ENCODE data around the gene TBC1D23.
"Not testable (repeated sequence)": the region's sequence is repeated elsewhere in the genome, so short reads cannot be mapped to it uniquely, and the experiment has no call there.

The TBC1D23 gene

DNA sequence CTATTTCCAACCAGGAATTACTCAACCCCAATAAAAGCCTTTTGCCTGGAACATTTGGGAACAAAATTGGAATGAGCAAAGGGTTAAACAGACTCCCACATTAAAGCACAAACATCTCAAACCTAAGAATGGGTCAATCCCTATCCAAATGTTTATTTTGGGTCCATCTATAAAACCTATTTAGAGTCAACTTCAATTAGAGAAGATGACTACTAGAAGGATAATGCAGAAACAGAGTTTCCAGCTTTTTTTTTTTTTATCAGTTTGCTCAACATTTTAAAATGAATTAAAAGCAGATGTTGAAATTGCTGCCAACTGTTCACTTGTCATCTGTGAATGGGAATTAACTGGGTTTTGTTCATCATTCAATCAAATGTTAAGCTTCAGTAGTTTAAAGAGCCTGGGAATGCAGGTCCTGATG, 4.1 kb upstream of the TBC1D23 start:
- no peak for DNase-seq (ENCODE audit: low read depth)

DNA sequence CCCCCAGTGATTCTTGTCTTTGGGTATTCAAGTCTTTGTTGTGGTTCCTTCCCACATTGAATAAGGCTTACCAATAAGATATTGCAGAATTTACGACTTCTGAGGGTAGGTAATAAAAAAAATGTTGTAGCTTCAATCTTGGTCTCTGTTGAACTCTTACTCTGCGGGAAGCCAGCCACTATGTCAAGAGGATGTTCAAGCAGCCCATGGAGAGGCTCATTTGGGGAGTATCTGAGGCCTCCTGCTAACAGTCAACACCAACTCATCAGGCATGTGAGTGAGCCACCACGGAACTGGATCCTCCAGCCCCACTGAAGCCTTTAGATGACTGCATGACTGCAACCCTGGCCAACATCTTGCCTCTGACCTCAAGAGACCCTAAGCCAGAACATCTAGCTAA, 3.2 kb upstream of the TBC1D23 start:
- no peak for DNase-seq (ENCODE audit: low read depth)

GRCh38 chr3:100260081-100260684, 609 bp upstream of the TBC1D23 start:
- DNase-seq (ENCODE audit: low read depth): no peak

- no peak for DNase-seq (ENCODE audit: low read depth)
These were observed 702 bp downstream of the TBC1D23 start for GRCh38 chr3:100261485-100261903.

DNA sequence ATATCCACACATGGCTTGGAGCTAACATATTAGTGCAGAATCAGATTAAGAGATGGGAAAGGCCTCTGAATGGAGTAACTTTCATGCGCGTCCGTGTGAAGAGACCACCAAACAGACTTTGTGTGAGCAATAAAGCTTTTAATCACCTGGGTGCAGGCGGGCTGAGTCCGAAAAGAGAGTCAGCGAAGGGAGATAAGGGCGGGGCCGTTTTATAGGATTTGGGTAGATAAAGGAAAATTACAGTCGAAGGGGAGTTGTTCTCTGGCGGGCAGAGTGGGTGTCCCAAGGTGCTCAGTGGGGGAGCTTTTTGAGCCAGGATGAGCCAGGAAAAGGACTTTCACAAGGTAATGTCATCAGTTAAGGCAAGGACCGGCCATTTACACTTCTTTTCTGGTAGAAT, 2.1 kb downstream of the TBC1D23 start:
- not testable (repeated sequence) for DNase-seq (ENCODE audit: low read depth)

DNA sequence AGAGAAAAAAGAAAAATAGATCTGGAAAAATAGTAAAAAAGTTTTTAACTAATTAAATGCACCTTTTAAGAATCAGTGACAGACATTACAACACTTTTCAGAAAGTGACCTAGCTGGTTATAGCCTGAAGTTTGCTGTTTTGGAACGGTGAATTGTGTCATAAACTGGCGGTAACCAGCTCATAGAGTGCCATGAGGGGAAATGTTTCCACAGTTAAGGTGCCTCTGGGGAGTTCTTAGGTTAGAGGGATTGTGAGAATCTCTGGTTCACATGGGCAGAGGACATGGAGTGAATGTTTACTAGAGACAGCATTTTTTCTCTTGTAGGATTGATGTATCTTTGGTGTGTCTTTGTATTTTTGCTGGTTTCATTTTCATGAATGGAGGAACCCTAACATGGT, 2.8 kb downstream of the TBC1D23 start:
- DNase-seq (ENCODE audit: low read depth): no peak

DNA sequence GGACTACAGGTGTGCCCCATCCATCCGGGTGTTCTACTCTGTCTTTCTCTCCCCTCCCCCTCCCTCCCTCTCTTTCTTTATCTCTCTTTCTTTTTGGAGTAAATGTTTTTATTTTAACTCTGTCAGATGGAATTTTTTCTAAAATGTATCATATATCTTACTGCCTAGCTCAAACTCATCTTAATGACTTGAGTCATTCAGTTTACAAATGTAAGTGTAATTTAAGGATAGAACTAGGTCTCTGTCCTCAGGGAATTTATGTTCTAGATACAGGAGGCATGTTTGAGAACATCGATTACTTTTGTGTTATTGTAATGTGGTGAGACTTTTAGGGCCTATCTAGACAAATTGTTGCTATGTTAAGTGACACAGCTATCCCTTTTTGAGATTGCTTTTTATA, 3.5 kb downstream of the TBC1D23 start:
- no peak for DNase-seq (ENCODE audit: low read depth)

DNA sequence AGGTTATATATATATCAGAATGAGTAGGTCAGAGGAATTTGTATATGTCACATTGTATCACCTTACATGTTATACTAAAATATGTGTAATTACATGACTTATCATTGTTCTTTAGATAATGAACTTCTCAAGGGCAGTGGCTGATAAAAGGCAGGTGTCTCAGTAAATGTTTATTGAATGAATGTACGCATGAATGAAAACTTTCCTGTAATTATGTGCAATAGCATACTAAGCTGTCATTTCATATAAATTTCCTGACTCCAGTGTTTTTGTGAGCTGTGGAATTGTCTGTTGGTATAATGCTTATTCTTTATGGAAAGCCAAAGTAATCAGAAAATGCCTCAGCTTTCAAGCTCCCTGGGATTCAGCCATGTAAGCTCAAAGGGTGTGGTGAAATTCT, 4.2 kb downstream of the TBC1D23 start:
- no peak for DNase-seq (ENCODE audit: low read depth)

- DNase-seq (ENCODE audit: low read depth): no peak
These were observed 5.7 kb downstream of the TBC1D23 start for GRCh38 chr3:100266531-100266930.

DNA sequence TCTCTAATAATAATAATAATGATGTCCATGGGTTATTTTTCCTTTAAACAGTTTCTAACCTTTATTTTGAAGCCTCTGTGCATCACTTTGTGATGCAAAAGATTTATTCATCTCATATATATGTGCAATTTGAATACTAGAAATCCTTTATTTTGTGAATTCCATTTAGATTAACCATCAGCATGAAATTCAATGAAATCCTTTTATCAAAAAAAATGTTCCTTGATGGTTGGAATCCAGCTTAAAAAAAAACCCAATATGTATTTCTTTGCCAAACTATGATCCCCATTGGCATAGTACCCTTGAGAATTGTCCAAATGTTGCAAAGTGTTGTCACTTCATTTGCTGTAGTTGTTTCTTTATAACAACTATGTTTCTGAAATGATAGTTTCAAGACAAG, 7.4 kb downstream of the TBC1D23 start:
- no peak for DNase-seq (ENCODE audit: low read depth)

DNA sequence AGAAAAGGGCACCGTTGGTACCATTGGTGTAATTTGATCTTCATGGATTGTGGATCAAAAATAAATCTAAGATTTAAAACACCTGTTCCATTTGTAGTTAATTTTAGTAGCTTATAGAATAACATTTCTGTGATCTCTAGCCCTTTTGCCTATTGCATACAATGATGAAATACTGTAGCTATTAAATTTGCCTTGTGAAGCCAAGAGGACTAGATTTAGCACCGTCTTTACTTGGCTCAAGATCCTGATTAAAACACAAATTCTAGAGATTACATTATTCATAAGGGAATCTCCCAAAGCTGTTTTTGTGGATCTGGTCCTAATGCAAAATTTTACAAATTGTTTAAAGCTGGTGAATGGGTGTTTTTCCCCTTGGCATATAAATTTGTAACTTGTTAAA, 8.2 kb downstream of the TBC1D23 start:
- no peak for DNase-seq (ENCODE audit: low read depth)

- DNase-seq (ENCODE audit: low read depth): no peak
These were observed 8.8 kb downstream of the TBC1D23 start for GRCh38 chr3:100269410-100270214.

GRCh38 chr3:100270215-100270583, 9.4 kb downstream of the TBC1D23 start:
- no peak for DNase-seq (ENCODE audit: low read depth)

GRCh38 chr3:100271522-100271921, 10.7 kb downstream of the TBC1D23 start:
- no peak for DNase-seq (ENCODE audit: low read depth)

DNA sequence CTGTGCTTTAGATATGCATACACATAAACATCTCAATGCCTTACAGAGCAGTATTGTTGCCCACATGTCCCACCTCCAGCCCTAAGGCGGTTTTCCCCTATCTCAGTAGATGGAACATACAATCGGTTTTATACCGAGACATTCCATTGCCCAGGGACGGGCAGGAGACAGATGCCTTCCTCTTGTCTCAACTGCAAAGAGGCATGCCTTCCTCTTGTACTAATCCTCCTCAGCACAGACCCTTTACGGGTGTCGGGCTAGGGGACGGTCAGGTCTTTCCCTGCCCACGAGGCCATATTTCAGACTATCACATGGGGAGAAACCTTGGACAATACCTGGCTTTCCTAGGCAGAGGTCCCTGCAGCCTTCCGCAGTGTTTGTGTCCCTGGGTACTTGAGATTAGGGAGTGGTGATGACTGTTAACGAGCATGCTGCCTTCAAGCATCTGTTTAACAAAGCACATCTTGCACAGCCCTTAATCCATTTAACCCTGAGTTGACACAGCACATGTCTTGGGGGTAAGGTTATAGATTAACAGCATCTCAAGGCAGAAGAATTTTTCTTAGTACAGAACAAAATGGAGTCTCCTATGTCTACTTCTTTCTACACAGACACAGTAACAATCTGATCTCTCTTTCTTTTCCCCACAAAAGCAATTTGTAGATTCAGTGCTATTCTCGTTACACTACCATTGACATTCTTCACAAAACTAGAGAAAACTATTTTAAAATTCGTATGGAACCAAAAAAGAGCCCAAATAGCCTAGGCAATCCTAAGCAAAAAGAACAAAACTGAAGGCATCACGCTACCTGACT, 12.2 kb downstream of the TBC1D23 start:
- not testable (repeated sequence) for DNase-seq (ENCODE audit: low read depth)

DNA sequence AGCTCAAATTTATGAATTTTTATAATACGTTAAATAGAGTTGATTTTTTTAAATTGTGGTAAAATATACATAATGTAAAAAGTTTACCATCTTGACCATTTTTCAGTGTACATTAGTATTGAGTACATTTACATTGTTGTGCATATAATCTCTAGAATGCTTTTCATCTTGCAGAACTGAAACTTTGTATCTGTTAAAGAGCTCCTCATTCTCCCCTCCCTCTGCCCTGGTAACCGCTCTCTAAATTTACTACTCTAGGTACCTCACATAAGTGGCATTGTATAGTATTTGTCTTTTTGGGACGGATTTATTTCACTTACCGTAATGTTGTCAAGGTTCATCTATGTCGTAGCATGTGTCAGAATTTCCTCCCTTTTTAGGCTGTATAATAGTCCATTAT, 13.6 kb downstream of the TBC1D23 start:
- no peak for DNase-seq (ENCODE audit: low read depth)

- DNase-seq (ENCODE audit: low read depth): no peak
These were observed 16.5 kb downstream of the TBC1D23 start for GRCh38 chr3:100277255-100277800.

DNA sequence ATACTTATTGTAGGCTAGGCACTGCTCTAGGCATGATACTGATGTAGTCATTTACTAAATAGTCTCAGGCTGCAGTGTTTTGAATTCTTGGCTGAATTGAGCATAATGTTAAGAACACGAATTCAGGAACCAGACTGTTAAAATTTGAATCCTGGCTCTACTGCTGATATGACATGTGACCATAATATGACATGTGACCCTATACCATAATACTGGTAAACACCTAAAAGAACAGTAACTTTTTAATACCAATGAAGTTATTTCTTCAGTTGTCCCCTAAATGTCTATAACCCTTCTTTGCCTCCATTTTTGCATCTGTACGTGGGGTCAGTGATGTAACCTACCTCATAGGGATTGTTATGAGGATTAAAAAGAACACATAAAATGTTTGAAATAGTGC, 18.1 kb downstream of the TBC1D23 start:
- no peak for DNase-seq (ENCODE audit: low read depth)

DNA sequence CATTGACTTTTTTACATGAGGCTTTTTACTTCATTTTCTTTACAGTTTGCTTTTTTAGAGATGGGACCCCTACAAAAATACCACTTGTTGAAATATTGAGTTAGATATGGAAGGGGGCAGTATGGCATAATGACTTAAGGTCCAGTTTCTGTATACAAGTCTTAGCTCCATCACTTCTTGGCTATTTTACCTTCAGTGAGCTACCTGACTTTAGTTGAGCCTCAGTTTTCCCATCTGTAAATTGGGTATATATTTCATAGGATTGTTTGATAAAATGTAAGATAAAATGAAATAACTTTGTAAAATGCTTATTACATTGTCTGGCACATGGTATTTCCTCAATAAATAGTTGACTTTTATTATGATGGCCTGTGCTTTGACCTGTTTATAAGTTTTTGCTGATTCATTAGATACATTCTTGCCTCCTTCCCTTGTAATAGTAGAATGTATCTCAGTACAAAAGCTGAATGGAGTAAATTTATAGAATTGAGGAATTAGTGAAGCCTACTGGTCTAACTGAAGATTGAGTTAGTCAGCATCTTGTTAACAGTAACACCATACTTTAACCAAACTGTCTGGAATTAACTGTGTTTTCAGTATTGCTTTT, 27.6 kb downstream of the TBC1D23 start:
- no peak for DNase-seq (ENCODE audit: low read depth)

DNA sequence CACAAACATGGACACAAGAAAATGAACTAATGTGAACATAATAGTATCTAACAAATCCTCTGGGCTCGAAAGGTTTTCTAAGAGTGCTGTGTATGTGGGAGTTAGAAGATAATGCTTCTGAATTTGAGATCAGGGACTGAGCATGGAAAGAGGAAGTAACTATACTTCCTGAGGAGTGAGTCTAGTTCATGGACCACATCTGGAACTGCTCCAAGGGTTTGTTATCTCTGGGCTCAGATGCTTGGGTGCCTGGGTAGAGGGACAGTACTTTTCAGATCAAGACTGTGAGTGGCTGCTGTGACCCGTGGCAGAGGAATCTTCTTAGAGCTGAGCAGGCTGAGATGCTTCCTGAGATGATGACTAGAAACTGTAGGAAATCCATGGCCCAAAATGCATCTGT, 28.5 kb downstream of the TBC1D23 start:
- no peak for DNase-seq (ENCODE audit: low read depth)

DNA sequence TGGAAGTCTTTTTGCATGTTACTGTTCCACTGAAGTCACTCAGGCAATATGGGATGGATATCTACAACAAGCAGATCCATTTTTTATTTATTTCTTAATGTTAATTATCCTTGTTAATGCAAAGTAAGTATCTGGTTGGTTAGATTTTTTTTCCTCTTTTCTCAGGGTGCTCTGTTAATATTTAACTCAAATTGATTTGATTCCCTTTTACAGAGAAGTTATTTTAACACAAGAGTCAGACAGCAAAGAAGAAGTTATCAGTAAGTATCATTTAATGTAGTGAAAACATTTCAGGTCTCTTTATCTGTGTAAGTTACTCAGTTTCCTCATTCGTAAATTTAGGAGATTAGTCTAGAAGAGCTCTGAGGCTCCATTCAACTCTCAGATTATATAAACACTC, 34.3 kb downstream of the TBC1D23 start:
- no peak for DNase-seq (ENCODE audit: low read depth)

DNA sequence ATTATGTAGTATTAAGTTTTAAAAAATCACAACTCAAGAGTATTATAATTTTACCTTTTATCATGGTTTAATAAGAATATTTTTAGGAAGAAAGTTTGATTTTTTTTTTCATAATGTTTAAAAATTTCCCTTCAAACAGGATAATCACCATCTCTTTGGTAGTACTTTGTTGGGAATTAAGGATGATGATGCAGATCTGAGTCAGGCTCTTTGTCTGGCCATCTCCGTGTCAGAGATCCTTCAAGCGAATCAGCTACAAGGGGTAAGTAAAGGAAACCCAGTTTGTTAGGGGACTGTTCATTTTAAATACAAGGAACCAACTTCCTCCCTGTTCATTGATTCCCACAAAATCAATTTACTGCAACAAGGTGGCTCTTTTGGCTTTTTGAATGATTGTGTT, 37.0 kb downstream of the TBC1D23 start:
- DNase-seq (ENCODE audit: low read depth): no peak

All from activated gamma-delta T cell treated with anti-CD3 and anti-CD28 coated beads, Interleukin-2, amount 50 U/mL, for 16 hours (primary cell).